CD4-positive, CD25-positive, alpha-beta regulatory T cell (primary cell): ENCODE results near the gene REV3L. TPM values are rescaled to one million over a fixed set of nuclear protein-coding genes. Genes with fewer than 3 reads are reported as not detected.

Experiments used
- ATAC-seq, 2 donors: fragments of 150-1000 bp; cut with Tn5 transposase; one replicate each; pipeline ENCODE4 v1.10.0; 2021; ENCODE audit warnings: low read depth in 2 of 2, moderate number of reproducible peaks in 2 of 2, moderate library complexity in 1 of 2
- DNase-seq, 3 donors: peaks; one replicate each; pipeline versions ENCODE4 v3.0.0 to v3.0.0-alpha.2; 2012 to 2022; ENCODE audit warnings: mixed read lengths in 1 of 3
- H3K27ac ChIP-seq: one replicate; pipeline ENCODE4 v1.7.0; 2013; ENCODE audit warnings: mild to moderate bottlenecking, low read length; ENCODE audit not compliant: insufficient read depth, poor library complexity, severe bottlenecking
- H3K27me3 ChIP-seq: one replicate; pipeline ENCODE4 v1.7.0; 2013; ENCODE audit warnings: low read length; ENCODE audit not compliant: control insufficient read depth, insufficient read depth
- H3K36me3 ChIP-seq: one replicate; pipeline ENCODE4 v1.7.0; 2013; ENCODE audit warnings: mild to moderate bottlenecking, low read length, moderate library complexity; ENCODE audit not compliant: control insufficient read depth, insufficient read depth
- H3K4me1 ChIP-seq: 2 replicates; pipeline ENCODE4 v1.7.0; 2013; ENCODE audit warnings: mild to moderate bottlenecking, low read length; ENCODE audit not compliant: insufficient read depth, control insufficient read depth, poor library complexity, severe bottlenecking
- H3K4me3 ChIP-seq: one replicate; pipeline ENCODE4 v1.7.0; 2013; ENCODE audit warnings: low read depth, mild to moderate bottlenecking, low read length, moderate library complexity
- H3K9me3 ChIP-seq, 2 experiments: 1 replicate in 1 of 2; 2 replicates in 1 of 2; pipeline ENCODE4 v1.7.0; 2013; ENCODE audit warnings: low read length in 2 of 2, mild to moderate bottlenecking in 1 of 2, moderate library complexity in 1 of 2; ENCODE audit not compliant: control insufficient read depth in 2 of 2
- H3K27ac Mint-ChIP-seq, 3 donors: one replicate each; pipeline ENCODE4 v1.8.0; 2020 to 2022; ENCODE audit warnings: mild to moderate bottlenecking in 3 of 3, mixed read lengths in 3 of 3, moderate library complexity in 2 of 3
- H3K27me3 Mint-ChIP-seq: one replicate; pipeline ENCODE4 v1.8.0; 2022; ENCODE audit warnings: mild to moderate bottlenecking, mixed read lengths
- H3K36me3 Mint-ChIP-seq: one replicate; pipeline ENCODE4 v1.8.0; 2020; ENCODE audit warnings: mixed read lengths
- H3K4me1 Mint-ChIP-seq, 4 donors: one replicate each; pipeline ENCODE4 v1.8.0; 2020 to 2022; ENCODE audit warnings: mixed read lengths in 4 of 4, mild to moderate bottlenecking in 1 of 4
- H3K4me3 Mint-ChIP-seq, 4 donors: one replicate each; pipeline ENCODE4 v1.8.0; 2020 to 2022; ENCODE audit warnings: mild to moderate bottlenecking in 4 of 4, mixed read lengths in 4 of 4, moderate library complexity in 3 of 4
- H3K9me3 Mint-ChIP-seq, 7 donors: one replicate each; pipeline ENCODE4 v1.8.0; 2020 to 2022; ENCODE audit warnings: mixed read lengths in 7 of 7, mild to moderate bottlenecking in 3 of 7, moderate library complexity in 2 of 7
- polyA plus RNA-seq, 4 donors: library from polyadenylated mRNA; unstranded; fragments of 300-500 nt; fragmentation: Illumina TruSeq; gene quantifications; one replicate each; pipeline ENCODE4 v1.2.3, GENCODE V29; 2021
- total RNA-seq: library from RNA; stranded (reverse); gene quantifications from one replicate; pipeline ENCODE4 v1.2.3, GENCODE V29; 2022

REV3L gene, protein sequence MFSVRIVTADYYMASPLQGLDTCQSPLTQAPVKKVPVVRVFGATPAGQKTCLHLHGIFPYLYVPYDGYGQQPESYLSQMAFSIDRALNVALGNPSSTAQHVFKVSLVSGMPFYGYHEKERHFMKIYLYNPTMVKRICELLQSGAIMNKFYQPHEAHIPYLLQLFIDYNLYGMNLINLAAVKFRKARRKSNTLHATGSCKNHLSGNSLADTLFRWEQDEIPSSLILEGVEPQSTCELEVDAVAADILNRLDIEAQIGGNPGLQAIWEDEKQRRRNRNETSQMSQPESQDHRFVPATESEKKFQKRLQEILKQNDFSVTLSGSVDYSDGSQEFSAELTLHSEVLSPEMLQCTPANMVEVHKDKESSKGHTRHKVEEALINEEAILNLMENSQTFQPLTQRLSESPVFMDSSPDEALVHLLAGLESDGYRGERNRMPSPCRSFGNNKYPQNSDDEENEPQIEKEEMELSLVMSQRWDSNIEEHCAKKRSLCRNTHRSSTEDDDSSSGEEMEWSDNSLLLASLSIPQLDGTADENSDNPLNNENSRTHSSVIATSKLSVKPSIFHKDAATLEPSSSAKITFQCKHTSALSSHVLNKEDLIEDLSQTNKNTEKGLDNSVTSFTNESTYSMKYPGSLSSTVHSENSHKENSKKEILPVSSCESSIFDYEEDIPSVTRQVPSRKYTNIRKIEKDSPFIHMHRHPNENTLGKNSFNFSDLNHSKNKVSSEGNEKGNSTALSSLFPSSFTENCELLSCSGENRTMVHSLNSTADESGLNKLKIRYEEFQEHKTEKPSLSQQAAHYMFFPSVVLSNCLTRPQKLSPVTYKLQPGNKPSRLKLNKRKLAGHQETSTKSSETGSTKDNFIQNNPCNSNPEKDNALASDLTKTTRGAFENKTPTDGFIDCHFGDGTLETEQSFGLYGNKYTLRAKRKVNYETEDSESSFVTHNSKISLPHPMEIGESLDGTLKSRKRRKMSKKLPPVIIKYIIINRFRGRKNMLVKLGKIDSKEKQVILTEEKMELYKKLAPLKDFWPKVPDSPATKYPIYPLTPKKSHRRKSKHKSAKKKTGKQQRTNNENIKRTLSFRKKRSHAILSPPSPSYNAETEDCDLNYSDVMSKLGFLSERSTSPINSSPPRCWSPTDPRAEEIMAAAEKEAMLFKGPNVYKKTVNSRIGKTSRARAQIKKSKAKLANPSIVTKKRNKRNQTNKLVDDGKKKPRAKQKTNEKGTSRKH (N-terminal part only)
- total RNA-seq = 35.7 TPM
- polyA plus RNA-seq = 10 to 100 TPM in 1 of 4 donors, 1 to 10 TPM in 3; 6.5 to 11.2 (median 8.8) TPM

- ATAC-seq (peak; percentile 61 to 63), DNase-seq (peak; percentile 86 to 90 (median 89))
- Histone ChIP-seq H3K27me3 (no peaks in the 10 kb centered on the region), H3K36me3 (no peaks in the 10 kb centered on the region), H3K4me1 (peaks cover 48% of the 10 kb centered on the region), H3K27ac (peak within 1 kb of the TSS; percentile 99), H3K4me3 (peak within 1 kb of the TSS; percentile 92), H3K9me3 (no peaks in the 10 kb centered on the region)
- Mint-ChIP-seq H3K4me1 (peaks cover 35 to 62% (median 49%) of the 10 kb centered on the region in 4 donors), H3K4me3 (peak within 1 kb of the TSS; percentile 96 to 99 (median 96)), H3K27ac (peak within 1 kb of the TSS; percentile 98 to 100 (median 99)), H3K27me3 (no peaks in the 10 kb centered on the region), H3K9me3 (no peaks in the 10 kb centered on the region), H3K36me3 (peaks cover 3% of the 10 kb centered on the region)
Observed at GRCh38 chr6:111482959-111483735, at the start of gene REV3L. Gene REV3L (minus strand): TSS chr6:111483218. CDS start chr6:111482888, 330 bp downstream.

- no peaks in the 10 kb centered on the region for H3K9me3 ChIP-seq
- no peak overlapping the region for H3K27ac Mint-ChIP-seq
- H3K4me3 Mint-ChIP-seq = peak overlapping the region in 1 of 4 donors; percentile 17
- peaks cover 4% of the 10 kb centered on the region for H3K36me3 Mint-ChIP-seq
- H3K36me3 ChIP-seq = no peaks in the 10 kb centered on the region
- no peak overlapping the region for H3K27ac ChIP-seq
- H3K4me1 Mint-ChIP-seq = peaks cover 5 to 18% (median 11%) of the 10 kb centered on the region in 4 donors
- H3K4me1 ChIP-seq = no peaks in the 10 kb centered on the region
- H3K4me3 ChIP-seq = no peak overlapping the region
- H3K9me3 Mint-ChIP-seq = no peaks in the 10 kb centered on the region
- no peak for DNase-seq
- no peaks in the 10 kb centered on the region for H3K27me3 Mint-ChIP-seq
- no peaks in the 10 kb centered on the region for H3K27me3 ChIP-seq
- no peak for ATAC-seq
Observed at GRCh38 chr6:111531185-111531584, 48.2 kb upstream of the REV3L start.

GRCh38 chr6:111530667-111531066 is 47.6 kb upstream of the REV3L start:
- Histone ChIP-seq H3K36me3 (no peaks in the 10 kb centered on the region), H3K9me3 (no peaks in the 10 kb centered on the region), H3K4me1 (no peaks in the 10 kb centered on the region), H3K27ac (no peak overlapping the region), H3K4me3 (no peak overlapping the region), H3K27me3 (no peaks in the 10 kb centered on the region)
- no peak overlapping the region for H3K27ac Mint-ChIP-seq
- no peak for DNase-seq
- ATAC-seq = no peak
- peaks cover 5 to 18% (median 11%) of the 10 kb centered on the region in 4 donors for H3K4me1 Mint-ChIP-seq
- H3K27me3 Mint-ChIP-seq = no peaks in the 10 kb centered on the region
- no peak overlapping the region for H3K4me3 Mint-ChIP-seq
- H3K36me3 Mint-ChIP-seq = peaks cover 4% of the 10 kb centered on the region
- no peaks in the 10 kb centered on the region for H3K9me3 Mint-ChIP-seq

DNA sequence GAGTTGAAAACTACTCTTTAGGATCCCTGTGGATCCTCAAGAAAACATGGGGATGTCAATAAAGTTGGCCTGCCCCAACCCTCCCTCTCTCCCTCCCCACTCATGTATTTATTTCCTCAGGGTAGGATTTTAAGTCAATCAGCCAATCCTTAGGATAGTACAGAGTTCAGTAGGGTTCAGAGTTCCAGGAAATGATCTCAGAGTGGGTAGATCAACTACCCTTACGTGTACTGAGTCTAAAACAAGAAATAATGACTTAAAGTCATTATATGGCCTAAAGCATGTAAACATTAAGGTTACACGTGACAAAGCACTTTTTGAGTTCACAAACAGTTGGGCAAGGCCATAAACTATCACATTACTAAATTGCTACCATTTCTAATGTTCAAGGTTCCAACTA is 47.2 kb upstream of the REV3L start:
- Mint-ChIP-seq H3K36me3 (peaks cover 4% of the 10 kb centered on the region), H3K9me3 (no peaks in the 10 kb centered on the region), H3K4me3 (no peak overlapping the region), H3K4me1 (peaks cover 5 to 18% (median 11%) of the 10 kb centered on the region in 4 donors), H3K27me3 (no peaks in the 10 kb centered on the region), H3K27ac (no peak overlapping the region)
- Histone ChIP-seq H3K9me3 (no peaks in the 10 kb centered on the region), H3K4me1 (no peaks in the 10 kb centered on the region), H3K4me3 (no peak overlapping the region), H3K27ac (no peak overlapping the region), H3K27me3 (no peaks in the 10 kb centered on the region), H3K36me3 (no peaks in the 10 kb centered on the region)
- DNase-seq (no peak), ATAC-seq (no peak)

GRCh38 chr6:111527367-111527766 is 44.3 kb upstream of the REV3L start:
- DNase-seq (no peak), ATAC-seq (no peak)
- no peak overlapping the region for H3K27ac ChIP-seq
- H3K4me1 ChIP-seq = no peaks in the 10 kb centered on the region
- Mint-ChIP-seq H3K27ac (no peak overlapping the region), H3K36me3 (peaks cover 10% of the 10 kb centered on the region), H3K27me3 (no peaks in the 10 kb centered on the region), H3K4me3 (no peak overlapping the region), H3K4me1 (peaks cover 9 to 19% (median 12%) of the 10 kb centered on the region in 4 donors), H3K9me3 (peaks cover 0 to 4% (median 0%) of the 10 kb centered on the region in 7 donors)
- H3K27me3 ChIP-seq = no peaks in the 10 kb centered on the region
- H3K4me3 ChIP-seq = no peak overlapping the region
- H3K36me3 ChIP-seq = no peaks in the 10 kb centered on the region
- no peaks in the 10 kb centered on the region for H3K9me3 ChIP-seq

GRCh38 chr6:111524735-111525134 is 41.7 kb upstream of the REV3L start:
- no peak for ATAC-seq
- Mint-ChIP-seq H3K27me3 (no peaks in the 10 kb centered on the region), H3K4me3 (no peak overlapping the region), H3K4me1 (peaks cover 9 to 20% (median 11%) of the 10 kb centered on the region in 4 donors), H3K9me3 (peaks cover 0 to 4% (median 0%) of the 10 kb centered on the region in 7 donors), H3K27ac (no peak overlapping the region), H3K36me3 (peaks cover 14% of the 10 kb centered on the region)
- no peak for DNase-seq
- no peaks in the 10 kb centered on the region for H3K9me3 ChIP-seq
- no peak overlapping the region for H3K4me3 ChIP-seq
- no peaks in the 10 kb centered on the region for H3K4me1 ChIP-seq
- H3K27ac ChIP-seq = no peak overlapping the region
- H3K36me3 ChIP-seq = no peaks in the 10 kb centered on the region
- no peaks in the 10 kb centered on the region for H3K27me3 ChIP-seq

GRCh38 chr6:111524252-111524651 is 41.2 kb upstream of the REV3L start:
- Mint-ChIP-seq H3K36me3 (peaks cover 14% of the 10 kb centered on the region), H3K4me3 (no peak overlapping the region), H3K9me3 (peaks cover 0 to 4% (median 0%) of the 10 kb centered on the region in 7 donors), H3K4me1 (peaks cover 9 to 20% (median 11%) of the 10 kb centered on the region in 4 donors), H3K27ac (no peak overlapping the region), H3K27me3 (no peaks in the 10 kb centered on the region)
- H3K27ac ChIP-seq = no peak overlapping the region
- no peaks in the 10 kb centered on the region for H3K27me3 ChIP-seq
- H3K9me3 ChIP-seq = no peaks in the 10 kb centered on the region
- no peak overlapping the region for H3K4me3 ChIP-seq
- DNase-seq (no peak), ATAC-seq (no peak)
- no peaks in the 10 kb centered on the region for H3K4me1 ChIP-seq
- H3K36me3 ChIP-seq = no peaks in the 10 kb centered on the region
